Measurements from ENCODE around the gene NHLRC4. TPM values are rescaled to one million over a fixed set of nuclear protein-coding genes. Genes with fewer than 3 reads are reported as not detected.

The NHLRC4 gene
- total and polyA plus RNA-seq, 2 of the 8 experiments (the other 6 are each of a cell fraction or from before 2014, with no cell fraction given) = 0.60 to 0.76 TPM

DNA sequence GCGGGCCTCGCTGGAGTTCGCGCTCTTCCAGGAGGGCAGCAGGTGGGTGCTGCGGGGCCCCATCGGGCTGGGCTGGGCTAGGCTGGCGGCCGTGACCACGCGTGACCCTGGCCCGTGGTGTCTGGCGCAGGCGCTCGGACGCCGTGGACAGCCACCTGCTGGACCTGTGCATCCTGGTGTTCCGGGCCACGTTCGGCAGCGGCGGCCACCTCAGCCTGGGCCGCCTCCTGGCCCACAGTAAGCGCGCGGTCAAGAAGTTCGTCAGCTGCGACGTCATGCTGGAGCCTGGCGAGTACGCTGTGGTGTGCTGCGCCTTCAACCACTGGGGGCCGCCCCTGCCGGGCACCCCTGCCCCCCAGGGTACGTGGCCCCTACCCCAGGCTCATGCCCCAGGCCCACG, 14.6 kb upstream of the NHLRC4 start:
- ChIA-PET CTCF (ENCODE audit: partially characterized antibody) (interaction anchor here (0.6 to 0.9 kb wide), 2 partner anchors 14 to 54 kb away, joined by 3 to 4 read pairs; partner anchors contain the start of gene NHLRC4), POLR2A (ENCODE audit: partially characterized antibody) (interaction anchor here (0.7 kb wide), 1 partner anchor 11 kb away, joined by 3 read pairs; no protein-coding TSS in a partner anchor)
- Histone ChIP-seq H2AK5ac (ENCODE audit: low read depth, low read length) (no peak overlapping the region), H3K23me2 (ENCODE audit: low read depth, low read length) (no peaks in the 10 kb centered on the region), H3K36me3 (ENCODE audit: control insufficient read depth in 2 of 4, insufficient read depth in 4 of 4, low read length in 3 of 4) (peaks cover 0 to 32% (median 2%) of the 10 kb centered on the region in 4 experiments; a peak in 1 of 8 replicates), H3K4ac (replicated peaks; ENCODE audit: insufficient read length, low read depth, low read length) (no peak overlapping the region), H4K20me1 (replicated peaks in 1 of 2; ENCODE audit: control insufficient read depth in 1 of 2, insufficient read depth in 2 of 2, low read length in 2 of 2) (peaks cover 2 to 6% of the 10 kb centered on the region in 2 experiments), H2BK15ac (ENCODE audit: low read length) (no peak overlapping the region), H2BK12ac (ENCODE audit: low read depth, low read length) (no peak overlapping the region), H3K4me3 (ENCODE audit: extremely low read depth in 1 of 4, insufficient read depth in 2 of 4, low read depth in 3 of 4, low read length in 4 of 4) (no peak overlapping the region), H3K14ac (ENCODE audit: insufficient read length) (no peak overlapping the region), H3K56ac (replicated peaks; ENCODE audit: insufficient read length, low read depth, low read length) (no peak overlapping the region), H3K18ac (ENCODE audit: extremely low read depth, low read length) (no peak overlapping the region), H3K9ac (replicated peaks in 1 of 4; ENCODE audit: extremely low read depth in 1 of 4, low read depth in 3 of 4, low read length in 3 of 4) (no peak overlapping the region), H3K27ac (ENCODE audit: low read depth, low read length) (no peak overlapping the region), H3K4me2 (ENCODE audit: insufficient read depth in 1 of 2, low read depth in 2 of 2, low read length in 2 of 2) (no peak overlapping the region), H4K8ac (ENCODE audit: extremely low read depth, insufficient read depth, low read length) (no peak overlapping the region; the same call in 1 of the 2 replicates), H2AFZ (ENCODE audit: low read length) (no peak overlapping the region), H3K79me2 (ENCODE audit: control insufficient read depth in 1 of 2, insufficient read depth in 2 of 2, low read length in 2 of 2) (no peaks in the 10 kb centered on the region), H3K4me1 (replicated peaks in 1 of 4; ENCODE audit: control insufficient read depth in 3 of 4, insufficient read depth in 4 of 4, low read length in 3 of 4) (no peaks in the 10 kb centered on the region), H4K91ac (replicated peaks; ENCODE audit: insufficient read length, low read length) (no peak overlapping the region), H3K27me3 (replicated peaks in 1 of 4; ENCODE audit: control insufficient read depth in 3 of 4, extremely low read depth in 1 of 4, insufficient read depth in 3 of 4, low read length in 3 of 4) (no peaks in the 10 kb centered on the region), H2BK120ac (replicated peaks; ENCODE audit: low read depth, low read length) (no peak overlapping the region), H4K5ac (ENCODE audit: insufficient read length, low read depth, low read length) (no peak overlapping the region), H3K79me1 (ENCODE audit: low read depth, low read length) (no peaks in the 10 kb centered on the region), H3K23ac (ENCODE audit: insufficient read length) (no peak overlapping the region), H2BK20ac (ENCODE audit: low read length) (no peak overlapping the region), H2BK5ac (ENCODE audit: low read depth, low read length) (no peak overlapping the region), H3K9me3 (ENCODE audit: insufficient read depth in 2 of 2, low read depth in 1 of 2, low read length in 1 of 2) (no peaks in the 10 kb centered on the region)
- no peak for DNase-seq (ENCODE audit: low read depth in 1 of 2, low spot score in 2 of 2)
- no peak for FAIRE-seq
- no peak for TF ChIP-seq TCF12 (IDR thresholded peaks at IDR 0.05; ENCODE audit: low read depth, low read length)
- no peak for TF ChIP-seq GABPA (IDR thresholded peaks at IDR 0.05; ENCODE audit: borderline replicate concordance, insufficient read depth, low read length)
- no peak for TF ChIP-seq CBX8 (IDR thresholded peaks at IDR 0.05; ENCODE audit: borderline replicate concordance, low read depth, low read length)
- no peak for TF ChIP-seq KDM1A (IDR thresholded peaks at IDR 0.05; ENCODE audit: borderline replicate concordance, low read length)
- WGBS, 2 experiments (ENCODE audit: extremely low coverage in 1 of 2, insufficient coverage in 1 of 2, insufficient read length in 1 of 2, insufficient replicate concordance in 2 of 2, low coverage in 1 of 2, low lambda C conversion rate in 2 of 2, missing lambda C conversion rate in 1 of 2) = 94% methylated on average over 27 of the region's 35 CpGs; no CpG with 5 or more reads in 1 of the 2 experiments

Measured in H1 (cell line).